GM19372 (cell line): ENCODE measurements around the gene CACNG8.

Experiments used
- ATAC-seq: cut with Tn5 transposase; IDR thresholded peaks from one replicate; pipeline ENCODE4 v1.9.1; 2021; ENCODE audit warnings: mild to moderate bottlenecking, low read depth, moderate library complexity; ENCODE audit not compliant: unreplicated experiment

Gene CACNG8

DNA sequence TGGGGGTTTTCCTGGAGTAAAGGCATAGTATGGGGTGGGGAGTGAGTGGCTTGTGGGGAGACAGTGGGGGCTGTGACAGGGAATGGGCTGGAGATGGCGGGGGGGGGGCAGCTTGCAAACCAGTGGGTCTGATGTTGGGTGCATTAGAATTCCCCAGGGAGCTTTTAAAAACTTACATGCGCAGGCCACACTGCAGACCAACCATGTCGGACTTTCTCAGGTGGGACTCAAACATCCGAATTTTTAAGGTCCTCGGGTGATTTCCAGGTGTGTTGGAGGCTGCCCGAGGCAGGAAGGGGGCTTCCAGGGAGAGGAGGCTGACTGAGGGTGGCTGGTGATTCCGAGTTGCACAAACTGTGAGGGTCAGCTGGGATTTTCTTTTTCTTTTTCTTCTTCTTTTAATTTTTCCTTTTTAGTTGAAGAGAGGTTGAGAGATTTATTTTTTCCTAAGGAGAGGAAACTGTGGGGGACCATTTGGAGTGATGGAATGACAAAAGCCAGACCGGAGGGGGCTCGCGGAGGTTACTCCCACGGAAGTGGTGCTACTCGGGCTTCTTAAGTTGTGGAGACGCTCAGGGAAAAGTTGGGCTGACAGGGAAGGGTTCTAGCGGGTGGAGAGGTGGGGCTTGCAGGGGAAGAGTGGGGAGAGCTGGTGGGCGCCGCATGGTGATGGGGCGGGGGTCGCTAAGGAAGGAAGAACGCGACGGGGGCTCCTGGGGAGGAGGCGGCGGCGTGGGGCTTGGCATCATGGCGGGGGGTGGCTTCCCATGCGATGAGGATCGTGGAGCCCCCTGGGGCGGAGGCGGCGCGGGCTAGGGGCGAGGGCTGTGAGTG is 997 bp upstream of the CACNG8 start:
- no peak for ATAC-seq

DNA sequence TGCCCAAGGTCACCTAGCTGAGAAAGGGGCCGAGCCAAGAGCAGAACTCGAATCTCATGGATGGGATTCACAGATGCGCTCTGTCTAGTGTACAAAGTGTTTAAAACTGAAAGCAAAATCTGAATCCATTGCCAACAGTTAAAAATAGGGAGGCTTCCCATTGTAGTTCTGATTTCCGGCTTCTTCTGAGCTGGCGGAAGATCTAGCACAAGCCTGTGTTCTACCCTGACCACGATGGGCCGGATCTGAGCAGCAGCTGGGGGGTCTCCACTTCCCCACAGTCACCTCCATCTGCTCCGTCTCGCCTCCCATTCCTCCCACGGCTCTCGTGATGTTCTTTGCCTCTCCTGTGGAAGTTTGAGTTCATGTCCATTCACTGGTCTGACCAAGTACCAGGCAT is 2.4 kb downstream of the CACNG8 start:
- ATAC-seq: no peak

GRCh38 chr19:53966931-53967330 is 4.2 kb downstream of the CACNG8 start:
- ATAC-seq: no peak

- no peak for ATAC-seq
Measured at GRCh38 chr19:53969366-53969765, 6.6 kb downstream of the CACNG8 start.

DNA sequence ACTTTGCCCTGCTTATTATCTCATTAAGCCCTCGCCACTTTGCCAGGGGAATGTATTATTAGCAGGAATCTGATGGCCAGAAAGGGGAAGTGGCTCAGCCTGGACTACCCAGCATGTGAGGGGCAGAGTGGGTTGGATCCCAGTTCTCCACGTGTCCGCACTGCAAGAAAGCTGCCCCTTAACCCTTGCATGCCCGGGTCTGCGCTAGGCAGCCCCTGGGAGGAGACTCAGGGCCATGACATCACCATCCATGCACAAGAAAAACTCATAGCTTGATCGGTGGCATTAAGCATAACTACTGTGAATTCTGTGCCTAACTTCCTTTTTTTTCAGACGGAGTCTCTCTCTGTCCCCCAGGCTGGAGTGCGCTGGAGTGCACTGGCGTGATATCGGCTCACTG is 8.9 kb downstream of the CACNG8 start:
- no peak for ATAC-seq

GRCh38 chr19:53977429-53977990 is 14.8 kb downstream of the CACNG8 start:
- no peak for ATAC-seq

DNA sequence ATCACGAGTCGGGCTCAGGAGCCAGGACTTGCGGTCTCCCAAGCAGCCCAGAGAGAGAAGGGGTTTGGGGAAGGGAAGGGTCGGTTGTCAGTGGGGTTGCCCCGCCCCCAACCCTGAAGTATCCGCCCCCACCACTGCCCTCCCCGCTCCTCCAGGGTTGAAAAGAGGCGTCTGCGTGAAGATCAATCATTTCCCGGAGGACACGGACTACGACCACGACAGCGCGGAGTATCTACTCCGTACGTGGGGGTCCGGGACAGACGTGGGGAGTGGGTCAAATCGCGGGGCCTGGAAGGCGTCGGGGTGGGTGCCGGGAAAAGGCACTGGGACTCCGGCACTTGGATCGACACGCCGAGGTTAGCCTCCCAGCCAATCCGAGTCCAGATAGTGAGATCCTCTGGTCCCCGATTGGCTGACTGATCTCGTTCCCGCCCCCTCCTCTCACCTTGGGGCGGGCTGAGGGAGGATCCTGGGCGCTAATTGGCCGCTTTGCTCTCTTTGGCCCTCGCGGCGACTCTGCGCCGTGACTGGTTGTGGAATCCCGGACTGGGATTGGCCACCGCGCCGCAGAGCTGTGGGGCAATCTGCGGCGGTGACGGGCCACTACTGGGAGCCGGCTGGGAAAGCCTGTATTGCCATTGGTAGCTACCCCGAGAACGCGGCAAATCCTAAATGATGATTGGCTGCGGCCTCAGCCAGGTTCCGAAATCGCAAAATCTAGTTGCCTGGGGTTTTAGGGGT is 15.4 kb downstream of the CACNG8 start:
- no peak for ATAC-seq

DNA sequence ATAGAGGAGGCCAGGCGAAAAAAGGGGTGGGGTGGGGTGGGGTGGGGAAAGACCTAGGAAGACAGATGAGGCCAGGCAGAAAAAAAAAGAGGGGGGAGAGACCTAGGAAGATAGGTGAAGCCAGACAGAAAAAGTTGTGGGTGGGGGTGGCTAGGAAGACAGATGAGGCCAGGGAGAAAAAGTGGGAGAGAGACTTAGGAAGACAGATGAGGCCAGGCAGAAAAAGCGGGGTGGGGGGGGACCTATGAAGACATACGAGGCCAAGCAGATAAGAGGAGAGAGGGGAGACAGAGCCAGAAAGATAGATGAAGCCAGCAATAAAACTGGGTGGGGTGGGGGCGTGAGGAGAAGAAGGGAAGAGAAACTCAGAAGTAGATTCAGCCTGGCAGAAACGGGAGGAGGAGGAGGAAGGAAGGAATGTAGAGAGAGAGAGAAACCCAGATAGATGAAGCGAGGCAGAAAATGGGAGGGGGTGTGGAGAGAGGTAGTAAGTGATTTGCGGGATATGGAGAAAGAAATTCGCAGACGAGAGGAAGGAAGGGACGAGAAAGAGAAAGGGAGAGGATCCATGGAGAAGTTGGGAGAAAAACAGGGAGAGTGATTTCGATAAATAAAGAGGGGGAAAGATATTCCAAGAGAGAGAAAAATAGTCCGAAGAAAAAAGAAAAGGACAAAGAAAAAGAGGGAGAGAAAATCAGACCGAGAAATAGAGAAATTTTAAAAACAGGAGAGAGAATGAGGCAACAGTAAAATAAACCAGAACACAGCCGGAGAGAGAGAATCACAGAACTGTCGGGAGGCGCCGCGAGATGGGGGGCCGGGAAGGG is 16.5 kb downstream of the CACNG8 start:
- no peak for ATAC-seq

DNA sequence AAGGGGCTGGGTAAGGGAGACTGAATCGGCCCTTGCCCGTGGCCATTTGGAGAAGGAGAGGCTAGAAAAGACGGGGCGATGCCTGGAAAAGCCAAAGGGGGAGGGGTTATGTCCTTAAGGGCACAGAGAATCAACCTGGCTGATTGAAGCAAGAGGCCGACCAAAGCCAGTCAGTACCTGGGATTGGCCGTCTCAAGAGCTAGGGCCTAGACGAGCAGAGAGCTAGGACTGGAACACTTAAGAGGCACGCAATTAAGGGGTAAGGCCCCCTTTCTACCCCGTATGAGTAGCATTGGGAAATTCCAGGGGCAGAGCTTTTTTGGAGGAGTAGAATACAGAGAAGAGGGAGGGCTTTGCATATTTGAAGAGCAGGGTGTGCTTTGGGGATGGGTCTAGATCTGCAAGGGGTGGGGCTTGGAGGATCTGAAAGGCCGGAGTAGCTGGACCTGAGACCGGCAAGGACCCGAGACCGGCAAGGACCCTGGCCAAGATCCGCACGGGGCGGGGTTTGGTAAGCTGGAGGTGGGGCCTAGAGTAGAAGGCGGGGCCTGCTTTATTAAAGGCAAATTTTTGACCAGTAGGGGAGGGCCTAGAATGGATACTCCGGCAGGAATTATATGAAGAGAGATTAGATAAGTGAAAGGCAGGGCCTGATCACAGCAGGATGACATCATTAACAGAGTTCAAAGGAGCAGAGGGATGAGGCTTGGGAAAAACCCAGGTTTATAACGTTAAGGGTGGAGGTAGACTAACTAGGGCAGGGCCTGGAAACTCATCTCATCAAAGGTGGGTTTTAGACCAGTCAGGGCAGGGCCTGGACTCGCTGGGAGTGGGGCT is 18.0 kb downstream of the CACNG8 start:
- no peak for ATAC-seq

DNA sequence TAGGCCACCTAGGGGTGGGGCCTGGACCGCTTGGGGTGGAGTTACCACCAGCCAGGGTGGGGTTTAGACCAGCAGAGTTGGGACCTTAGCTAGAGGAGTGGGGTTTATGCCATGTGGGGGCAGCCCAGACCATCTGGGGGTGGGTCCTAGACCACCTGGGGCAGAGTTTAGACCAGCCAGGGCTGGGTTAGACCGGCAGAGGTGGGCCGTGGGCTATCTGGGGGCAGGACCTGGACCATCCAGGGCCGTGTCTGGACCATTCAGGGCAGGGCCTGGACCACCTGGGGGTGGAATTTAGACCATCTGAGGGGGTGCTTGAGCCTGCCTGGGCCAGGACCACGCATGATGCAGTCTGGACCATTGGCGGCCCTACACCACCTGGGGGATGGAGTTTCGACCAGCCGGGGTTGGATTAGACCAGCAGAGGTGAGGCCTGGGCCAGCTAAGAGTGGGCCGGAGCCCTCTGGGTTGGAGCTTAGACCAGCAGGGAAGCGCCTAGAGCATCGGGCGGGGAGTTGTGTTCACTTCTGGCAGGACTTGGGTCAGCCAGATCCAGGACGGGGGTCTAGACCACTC is 18.7 kb downstream of the CACNG8 start:
- no peak for ATAC-seq

DNA sequence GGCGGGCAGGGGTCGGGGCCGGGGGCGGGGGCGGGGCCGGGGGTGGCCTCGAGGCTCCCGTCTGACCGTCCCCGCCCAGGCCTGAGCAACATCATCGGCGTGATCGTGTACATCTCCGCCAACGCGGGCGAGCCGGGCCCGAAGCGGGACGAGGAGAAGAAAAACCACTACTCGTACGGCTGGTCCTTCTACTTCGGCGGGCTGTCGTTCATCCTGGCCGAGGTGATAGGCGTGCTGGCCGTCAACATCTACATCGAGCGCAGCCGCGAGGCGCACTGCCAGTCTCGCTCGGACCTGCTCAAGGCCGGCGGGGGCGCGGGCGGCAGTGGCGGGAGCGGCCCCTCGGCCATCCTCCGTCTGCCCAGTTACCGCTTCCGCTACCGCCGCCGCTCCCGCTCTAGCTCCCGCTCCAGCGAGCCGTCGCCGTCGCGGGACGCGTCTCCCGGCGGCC is 19.3 kb downstream of the CACNG8 start:
- ATAC-seq: no peak

- no peak for ATAC-seq
Measured at GRCh38 chr19:53982611-53983010, 19.9 kb downstream of the CACNG8 start.

GRCh38 chr19:53983457-53984289 is 20.9 kb downstream of the CACNG8 start:
- no peak for ATAC-seq

GRCh38 chr19:53985863-53986262 is 23.1 kb downstream of the CACNG8 start:
- no peak for ATAC-seq

- no peak for ATAC-seq
Measured at GRCh38 chr19:53988981-53989380, 26.2 kb downstream of the CACNG8 start.

DNA sequence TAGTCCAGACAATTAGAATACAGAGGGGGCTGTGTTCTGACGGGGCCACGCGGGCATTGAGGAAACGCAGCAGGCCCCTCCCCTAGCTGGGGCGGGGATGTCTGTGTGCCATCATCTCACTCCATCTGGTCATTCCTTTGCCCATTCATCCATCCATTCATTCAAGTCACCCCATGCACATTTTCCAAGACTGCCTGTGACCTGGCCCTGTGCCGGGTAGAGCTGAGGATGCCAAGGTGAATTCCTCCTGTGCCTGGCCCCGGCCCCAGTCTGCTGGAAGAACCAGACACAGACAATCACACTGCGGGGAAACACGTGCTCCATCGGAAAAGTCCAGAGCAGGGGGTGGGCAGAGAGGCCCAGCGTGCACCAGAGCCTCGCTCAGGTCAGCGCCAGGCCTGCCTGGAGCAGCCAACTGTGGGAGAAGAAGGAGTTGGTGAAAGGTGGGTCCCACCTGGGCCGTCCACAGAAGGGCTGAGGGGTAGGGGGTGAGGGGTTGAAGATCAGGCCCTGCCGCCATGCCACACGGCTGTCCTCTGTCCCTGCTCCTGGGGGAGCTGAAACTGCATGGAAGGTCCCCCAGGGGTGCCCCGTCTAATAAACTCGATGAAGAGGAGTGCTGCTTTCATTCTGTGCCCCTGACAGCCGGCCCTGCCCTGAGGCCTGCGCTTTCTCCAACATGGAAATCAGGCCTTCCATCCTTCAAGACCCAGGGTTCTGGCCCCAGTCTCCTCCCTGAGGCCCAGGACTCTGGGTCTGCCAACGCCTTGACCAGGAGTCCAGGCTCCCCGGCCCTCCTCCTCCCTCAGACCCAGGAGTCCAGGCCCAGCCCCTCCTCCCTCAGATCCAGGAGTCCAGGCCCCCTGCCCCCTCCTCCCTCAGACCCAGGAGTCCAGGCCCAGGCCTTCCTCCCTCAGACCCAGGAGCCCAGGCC is 27.1 kb downstream of the CACNG8 start:
- ATAC-seq: no peak
